GM20000 (cell line): Measurements from ENCODE around the gene SAT2.
A peak's percentile ranks its signal among the peaks of the same experiment; 100 is the strongest.

Source experiments
- DNase-seq: peaks from one replicate; pipeline ENCODE4 v3.0.0; 2012; ENCODE audit warnings: low spot score
- TF ChIP-seq, protein P1 (sequence below): IDR thresholded peaks from 2 replicates; pipeline ENCODE4 v1.5.1; 2012; ENCODE audit warnings: mild to moderate bottlenecking, control low read depth; ENCODE audit errors: extremely low read depth, missing control alignments

Gene SAT2

GRCh38 chr17:7656958-7657609, 29.5 kb upstream of the SAT2 start:
- no peak for DNase-seq
- TF ChIP-seq, protein P1, sequence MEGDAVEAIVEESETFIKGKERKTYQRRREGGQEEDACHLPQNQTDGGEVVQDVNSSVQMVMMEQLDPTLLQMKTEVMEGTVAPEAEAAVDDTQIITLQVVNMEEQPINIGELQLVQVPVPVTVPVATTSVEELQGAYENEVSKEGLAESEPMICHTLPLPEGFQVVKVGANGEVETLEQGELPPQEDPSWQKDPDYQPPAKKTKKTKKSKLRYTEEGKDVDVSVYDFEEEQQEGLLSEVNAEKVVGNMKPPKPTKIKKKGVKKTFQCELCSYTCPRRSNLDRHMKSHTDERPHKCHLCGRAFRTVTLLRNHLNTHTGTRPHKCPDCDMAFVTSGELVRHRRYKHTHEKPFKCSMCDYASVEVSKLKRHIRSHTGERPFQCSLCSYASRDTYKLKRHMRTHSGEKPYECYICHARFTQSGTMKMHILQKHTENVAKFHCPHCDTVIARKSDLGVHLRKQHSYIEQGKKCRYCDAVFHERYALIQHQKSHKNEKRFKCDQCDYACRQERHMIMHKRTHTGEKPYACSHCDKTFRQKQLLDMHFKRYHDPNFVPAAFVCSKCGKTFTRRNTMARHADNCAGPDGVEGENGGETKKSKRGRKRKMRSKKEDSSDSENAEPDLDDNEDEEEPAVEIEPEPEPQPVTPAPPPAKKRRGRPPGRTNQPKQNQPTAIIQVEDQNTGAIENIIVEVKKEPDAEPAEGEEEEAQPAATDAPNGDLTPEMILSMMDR, result no peak

DNA sequence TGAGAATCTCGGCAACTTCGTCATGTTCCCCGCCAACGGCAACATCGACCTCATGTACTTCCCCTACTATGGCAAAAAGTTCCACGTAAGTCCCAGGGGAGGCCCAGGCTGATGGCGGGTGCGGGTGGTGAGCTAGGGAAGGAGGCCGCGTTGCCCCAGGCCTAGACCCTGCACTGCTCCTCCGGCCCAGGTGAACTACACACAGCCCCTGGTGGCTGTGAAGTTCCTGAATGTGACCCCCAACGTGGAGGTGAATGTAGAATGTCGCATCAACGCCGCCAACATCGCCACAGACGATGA, 27.9 kb upstream of the SAT2 start:
- DNase-seq, result no peak
- TF ChIP-seq, protein P1, result no peak

- DNase-seq, result no peak
- TF ChIP-seq, protein P1, result no peak
Measured at GRCh38 chr17:7654832-7655540, 27.4 kb upstream of the SAT2 start.

DNA sequence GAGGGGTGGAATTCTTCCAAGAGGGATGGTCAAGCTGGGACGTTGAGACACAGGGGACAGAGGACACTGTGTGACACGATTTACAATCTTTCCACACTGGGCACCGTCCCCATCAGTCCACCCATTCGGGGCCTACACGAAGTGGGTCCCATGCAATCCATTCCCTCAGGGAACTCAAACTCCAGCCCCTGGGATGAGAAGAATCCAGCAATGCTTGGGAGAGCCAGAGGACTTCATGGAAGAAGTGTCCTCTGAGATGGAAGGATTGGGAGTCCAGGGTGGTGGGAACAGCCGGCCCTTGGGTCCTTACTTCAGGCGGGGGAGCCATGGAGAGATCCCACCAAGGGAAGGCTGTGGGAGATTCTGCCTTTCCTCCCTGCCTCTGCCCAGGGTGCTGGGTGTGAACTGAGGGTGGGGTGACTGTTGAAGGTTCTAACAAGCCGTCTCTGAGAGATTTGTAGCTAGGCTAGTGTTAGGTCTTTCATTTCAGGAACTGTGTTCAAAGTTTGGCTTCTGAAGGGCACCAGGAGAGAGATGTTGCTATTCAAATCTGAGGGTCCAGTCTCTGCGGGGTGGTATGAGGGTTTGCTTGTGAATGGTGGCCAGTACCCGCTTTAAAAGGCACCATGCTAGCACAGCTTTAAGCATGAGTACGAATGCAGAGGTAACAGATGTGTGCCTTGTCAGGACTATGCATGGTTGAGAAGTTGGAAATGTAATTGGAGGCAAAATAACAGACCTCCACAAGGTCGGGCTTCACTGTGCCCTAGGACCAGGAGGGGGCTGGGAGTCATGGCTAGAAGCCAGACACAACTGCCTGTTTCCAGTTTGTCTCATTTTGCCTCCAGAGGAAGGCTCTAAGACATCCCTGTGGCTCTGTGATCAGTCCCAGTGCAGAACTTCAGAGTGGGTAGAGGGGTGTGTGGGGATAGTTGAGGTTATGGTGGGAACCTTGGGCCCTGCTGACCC, 25.1 kb upstream of the SAT2 start:
- no peak for DNase-seq
- TF ChIP-seq, protein P1, result no peak

- DNase-seq, result no peak
- TF ChIP-seq, protein P1, result no peak
Measured at GRCh38 chr17:7651665-7652387, 24.2 kb upstream of the SAT2 start.

GRCh38 chr17:7651097-7651664, 23.6 kb upstream of the SAT2 start:
- peak; percentile 42 for DNase-seq

More at GRCh38 chr17:7651097-7651664, 23.6 kb upstream of the SAT2 start:
- TF ChIP-seq, protein P1, result no peak
